OCI-LY1 (cell line): Measurements from ENCODE around the gene GPR183.

ENCODE experiments used
- EZH2 ChIP-seq: fragments of 200-600 bp; sonication (generic), shearing (Covaris generic); IDR thresholded peaks from 2 replicates; pipeline ENCODE4 v1.8.0; 2017; ENCODE audit warnings: borderline replicate concordance, mixed run types, mild to moderate bottlenecking, antibody characterized with exemption, low read length, moderate library complexity, mixed read lengths
- TF ChIP-seq, protein P1 (sequence below): fragments of 200-600 bp; sonication (generic), shearing (Covaris generic); IDR thresholded peaks from 2 replicates; pipeline ENCODE4 v1.5.1; 2017; ENCODE audit warnings: mild to moderate bottlenecking, antibody characterized with exemption, low read length, moderate library complexity, mixed read lengths

DNA sequence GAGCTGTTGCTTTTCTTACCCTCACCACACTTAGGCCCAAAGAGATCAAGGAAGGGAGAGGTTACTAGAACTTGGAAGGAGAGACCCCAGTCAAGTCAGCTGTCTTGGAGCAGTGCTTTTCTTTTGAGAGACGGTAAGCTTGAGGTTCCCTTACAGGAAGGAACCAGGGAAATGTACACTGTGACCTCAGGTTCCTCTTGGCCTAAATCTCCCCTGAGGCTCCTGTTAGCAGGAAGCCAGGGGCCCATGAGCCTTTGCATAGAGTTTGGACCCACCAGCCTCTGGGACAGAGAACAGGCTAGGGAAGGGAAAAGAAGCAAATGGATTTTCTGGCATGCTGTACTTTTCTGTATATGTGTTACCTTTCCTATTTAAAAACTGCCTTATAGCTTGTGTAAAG, 43.1 kb downstream of the GPR183 start:
- TF ChIP-seq, protein P1, sequence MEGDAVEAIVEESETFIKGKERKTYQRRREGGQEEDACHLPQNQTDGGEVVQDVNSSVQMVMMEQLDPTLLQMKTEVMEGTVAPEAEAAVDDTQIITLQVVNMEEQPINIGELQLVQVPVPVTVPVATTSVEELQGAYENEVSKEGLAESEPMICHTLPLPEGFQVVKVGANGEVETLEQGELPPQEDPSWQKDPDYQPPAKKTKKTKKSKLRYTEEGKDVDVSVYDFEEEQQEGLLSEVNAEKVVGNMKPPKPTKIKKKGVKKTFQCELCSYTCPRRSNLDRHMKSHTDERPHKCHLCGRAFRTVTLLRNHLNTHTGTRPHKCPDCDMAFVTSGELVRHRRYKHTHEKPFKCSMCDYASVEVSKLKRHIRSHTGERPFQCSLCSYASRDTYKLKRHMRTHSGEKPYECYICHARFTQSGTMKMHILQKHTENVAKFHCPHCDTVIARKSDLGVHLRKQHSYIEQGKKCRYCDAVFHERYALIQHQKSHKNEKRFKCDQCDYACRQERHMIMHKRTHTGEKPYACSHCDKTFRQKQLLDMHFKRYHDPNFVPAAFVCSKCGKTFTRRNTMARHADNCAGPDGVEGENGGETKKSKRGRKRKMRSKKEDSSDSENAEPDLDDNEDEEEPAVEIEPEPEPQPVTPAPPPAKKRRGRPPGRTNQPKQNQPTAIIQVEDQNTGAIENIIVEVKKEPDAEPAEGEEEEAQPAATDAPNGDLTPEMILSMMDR: no peak
- TF ChIP-seq EZH2: no peak
